CD4-positive, alpha-beta T cell (primary cell): ENCODE results near the gene JAZF1. TPM values are rescaled to one million over a fixed set of nuclear protein-coding genes. Genes with fewer than 3 reads are reported as not detected.

ENCODE experiments used
- ATAC-seq: fragments of 200-7000 bp; cut with Tn5 transposase; one replicate; pipeline ENCODE4 v1.10.0; 2022; ENCODE audit warnings: mild to moderate bottlenecking; ENCODE audit not compliant: poor library complexity
- CTCF ChIA-PET: fragments of 350-600 bp; sonication (Branson Sonifier 250); formaldehyde crosslinking; loops from one replicate; lab custom pipeline; 2021; ENCODE audit warnings: antibody characterized with exemption, inconsistent platforms; lab: Charles Lee
- POLR2A ChIA-PET: fragments of 350-600 bp; sonication (Branson Sonifier 250); formaldehyde crosslinking; loops from one replicate; lab custom pipeline; 2021; ENCODE audit warnings: antibody characterized with exemption, inconsistent platforms; lab: Charles Lee
- DNase-seq, 14 experiments: peaks; one replicate each; pipeline ENCODE4 v3.0.0-alpha.2; 2013 to 2020; ENCODE audit warnings: mixed read lengths in 2 of 14
- H3K27ac ChIP-seq, 2 donors: one replicate each; pipeline versions ENCODE4 v1.5.1 to v1.7.0; 2013; ENCODE audit warnings: low read length in 2 of 2, low read depth in 1 of 2, mild to moderate bottlenecking in 1 of 2
- H3K27me3 ChIP-seq, 2 experiments: 1 replicate in 1 of 2; 2 replicates in 1 of 2; pipeline versions ENCODE4 v1.6.1 to v1.7.0; 2013; ENCODE audit warnings: low read length in 2 of 2, control low read depth in 1 of 2, mild to moderate bottlenecking in 1 of 2, moderate library complexity in 1 of 2; ENCODE audit not compliant: insufficient read depth in 2 of 2, control insufficient read depth in 1 of 2
- H3K36me3 ChIP-seq: one replicate; pipeline ENCODE4 v1.6.1; 2013; ENCODE audit warnings: low read length, control low read depth; ENCODE audit not compliant: insufficient read depth
- H3K4me1 ChIP-seq: one replicate; pipeline ENCODE4 v1.6.1; 2013; ENCODE audit warnings: low read length, control low read depth; ENCODE audit not compliant: insufficient read depth
- H3K4me3 ChIP-seq: one replicate; pipeline ENCODE4 v1.5.1; 2013; ENCODE audit warnings: mild to moderate bottlenecking, low read length, moderate library complexity
- H3K9me3 ChIP-seq, 2 experiments: 1 replicate in 1 of 2; 2 replicates in 1 of 2; pipeline versions ENCODE4 v1.6.1 to v1.7.0; 2013; ENCODE audit warnings: low read length in 2 of 2, mild to moderate bottlenecking in 2 of 2, control low read depth in 1 of 2, moderate library complexity in 1 of 2; ENCODE audit not compliant: control insufficient read depth in 1 of 2, insufficient read depth in 1 of 2
- H3K27ac Mint-ChIP-seq: one replicate; pipeline ENCODE4 v1.8.0; 2020; ENCODE audit warnings: mixed read lengths
- H3K27me3 Mint-ChIP-seq: one replicate; pipeline ENCODE4 v1.8.0; 2021; ENCODE audit warnings: mixed read lengths
- H3K36me3 Mint-ChIP-seq: one replicate; pipeline ENCODE4 v1.8.0; 2021; ENCODE audit warnings: low read depth, mixed read lengths
- H3K4me1 Mint-ChIP-seq: one replicate; pipeline ENCODE4 v1.8.0; 2021; ENCODE audit warnings: low read depth, mixed read lengths
- H3K4me3 Mint-ChIP-seq: one replicate; pipeline ENCODE4 v1.8.0; 2020; ENCODE audit warnings: mild to moderate bottlenecking, mixed read lengths
- H3K9me3 Mint-ChIP-seq: one replicate; pipeline ENCODE4 v1.8.0; 2020; ENCODE audit warnings: mixed read lengths
- CTCF ChIP-seq: fragments of 200-600 bp; IDR thresholded peaks from one replicate; pipeline ENCODE4 v1.8.0; 2022; ENCODE audit warnings: antibody characterized with exemption, mild to moderate bottlenecking
- intact Hi-C, 2 experiments: fragments of 100-400 bp; cut with DNase I in 1 of 2; cut with micrococcal nuclease in 1 of 2; formaldehyde crosslinking; loops; one replicate each; pipeline versions ENCODE4 v1.15.1 to v1.9.0; 2023 to 2025; cut with DNase I, micrococcal nuclease
- total RNA-seq, 174 experiments: library from RNA in 2 of 174; stranded (reverse) in 2 of 174; gene quantifications; one replicate each; pipeline ENCODE4 v1.2.3 and lab custom pipeline; 2021 to 2026

JAZF1 gene
- total RNA-seq, 2 experiments from 2014 or later: 9.9 to 11.1 TPM

DNA sequence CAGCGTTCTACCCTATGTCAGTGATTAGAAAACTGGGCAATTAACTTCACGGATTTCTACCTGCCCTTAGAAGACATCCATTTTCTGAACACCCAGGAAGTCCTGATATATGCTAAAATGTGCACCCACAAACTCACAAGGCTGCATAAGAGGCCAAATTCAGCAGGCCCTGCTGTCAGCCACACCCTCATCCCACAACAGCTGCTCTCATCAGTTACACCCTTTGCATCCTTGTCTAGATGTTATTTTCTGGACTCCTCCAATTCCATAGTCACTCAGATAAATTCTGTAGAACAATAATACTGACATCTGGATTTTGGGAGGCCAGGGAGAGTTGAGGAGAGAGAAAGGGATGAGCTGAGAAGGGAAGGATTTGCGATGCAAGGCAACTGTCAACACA is 231.7 kb downstream of the JAZF1 start:
- intact Hi-C loops: no loop called here
- no peak overlapping the region for H3K27ac Mint-ChIP-seq
- ChIA-PET POLR2A (no interaction called here), CTCF (no interaction called here)
- Histone ChIP-seq H3K27me3 (no peaks in the 10 kb centered on the region), H3K9me3 (no peaks in the 10 kb centered on the region), H3K27ac (no peak overlapping the region), H3K4me1 (peaks cover 17% of the 10 kb centered on the region), H3K36me3 (no peaks in the 10 kb centered on the region), H3K4me3 (no peak overlapping the region)
- TF ChIP-seq CTCF: no peak
- DNase-seq: no peak
- no peaks in the 10 kb centered on the region for H3K27me3 Mint-ChIP-seq
- no peaks in the 10 kb centered on the region for H3K36me3 Mint-ChIP-seq
- peaks cover 42% of the 10 kb centered on the region for H3K4me1 Mint-ChIP-seq
- no peak for ATAC-seq
- no peaks in the 10 kb centered on the region for H3K9me3 Mint-ChIP-seq
- H3K4me3 Mint-ChIP-seq: no peak overlapping the region

- H3K27me3 Mint-ChIP-seq: no peaks in the 10 kb centered on the region
- CTCF ChIA-PET: no interaction called here
- H3K4me1 Mint-ChIP-seq: peaks cover 31% of the 10 kb centered on the region
- no peaks in the 10 kb centered on the region for H3K9me3 Mint-ChIP-seq
- Histone ChIP-seq H3K4me1 (peaks cover 11% of the 10 kb centered on the region), H3K9me3 (no peaks in the 10 kb centered on the region), H3K36me3 (no peaks in the 10 kb centered on the region), H3K27ac (no peak overlapping the region), H3K4me3 (no peak overlapping the region), H3K27me3 (no peaks in the 10 kb centered on the region)
- intact Hi-C loops: no loop called here
- H3K4me3 Mint-ChIP-seq: no peak overlapping the region
- ATAC-seq (no peak), DNase-seq (no peak)
- no peaks in the 10 kb centered on the region for H3K36me3 Mint-ChIP-seq
- no peak for TF ChIP-seq CTCF
- H3K27ac Mint-ChIP-seq: no peak overlapping the region
- POLR2A ChIA-PET: no interaction called here
Observed at GRCh38 chr7:27947586-27948278, 232.9 kb downstream of the JAZF1 start.

DNA sequence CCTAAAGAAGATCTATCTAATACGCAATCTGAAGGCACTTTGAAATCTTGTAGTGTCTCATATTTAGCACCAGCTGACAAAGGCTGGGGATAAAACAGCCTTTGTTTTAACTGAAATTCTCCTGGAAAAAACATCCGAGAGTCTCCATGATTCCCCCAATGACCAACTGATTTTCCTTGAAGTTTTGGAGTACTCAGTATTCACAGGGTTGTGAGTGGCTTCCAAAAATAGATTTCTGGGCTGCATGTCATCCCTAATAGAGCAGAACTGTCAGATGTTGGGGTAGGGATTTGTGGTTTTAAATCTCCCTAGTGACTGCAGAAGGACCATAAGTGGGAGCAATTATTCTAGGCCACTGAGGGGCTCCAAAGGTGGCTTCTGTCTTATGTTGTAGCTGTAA is 234.2 kb downstream of the JAZF1 start:
- Histone ChIP-seq H3K9me3 (no peaks in the 10 kb centered on the region), H3K27me3 (no peaks in the 10 kb centered on the region), H3K36me3 (no peaks in the 10 kb centered on the region), H3K4me1 (no peaks in the 10 kb centered on the region), H3K27ac (no peak overlapping the region), H3K4me3 (no peak overlapping the region)
- no peak for TF ChIP-seq CTCF
- no peak overlapping the region for H3K4me3 Mint-ChIP-seq
- CTCF ChIA-PET: no interaction called here
- no peak overlapping the region for H3K27ac Mint-ChIP-seq
- peaks cover 17% of the 10 kb centered on the region for H3K4me1 Mint-ChIP-seq
- no peak for ATAC-seq
- no peak for DNase-seq
- no peaks in the 10 kb centered on the region for H3K36me3 Mint-ChIP-seq
- POLR2A ChIA-PET: no interaction called here
- H3K27me3 Mint-ChIP-seq: no peaks in the 10 kb centered on the region
- intact Hi-C loops: no loop called here
- H3K9me3 Mint-ChIP-seq: no peaks in the 10 kb centered on the region
